ENCODE data around the gene OPCML.

GRCh38 chr11:133134314-133135173, 397.8 kb downstream of the OPCML start:
- TF ChIP-seq POLR2AphosphoS5 (IDR thresholded peaks at IDR 0.05; ENCODE audit: low read depth), result no peak
- TF ChIP-seq CTCF (IDR thresholded peaks at IDR 0.05; ENCODE audit: insufficient read depth, low read length), result peak; percentile 74
- TF ChIP-seq SPI1 (IDR thresholded peaks at IDR 0.05; ENCODE audit: borderline replicate concordance, low read depth), result no peak
- TF ChIP-seq REST (IDR thresholded peaks at IDR 0.05; ENCODE audit: insufficient replicate concordance, low read depth), result no peak

All from HL-60 (cell line).